Tibial nerve (tissue), 4 donors: ENCODE results near the gene RPA3. TPM values are rescaled to one million over a fixed set of nuclear protein-coding genes. Genes with fewer than 3 reads are reported as not detected.

Experiments used
- DNase-seq, 2 donors: peaks; one replicate each; pipeline ENCODE4 v3.0.0-alpha.2; 2019; ENCODE audit warnings: low spot score in 2 of 2
- H3K27ac ChIP-seq, 4 donors: fragments of 200-600 bp; sonication (generic) in 3 of 4; one replicate each; pipeline ENCODE4 v1.5.1; 2017 to 2019; ENCODE audit warnings: mild to moderate bottlenecking in 1 of 4
- H3K27me3 ChIP-seq, 2 donors: fragments of 200-600 bp; sonication (generic) in 1 of 2; one replicate each; pipeline versions ENCODE4 v1.5.1 to v1.6.0; 2017 to 2019
- H3K36me3 ChIP-seq, 3 donors: fragments of 200-600 bp; sonication (generic); one replicate each; pipeline ENCODE4 v1.5.1; 2018 to 2019
- H3K4me1 ChIP-seq, 4 donors: fragments of 200-600 bp; sonication (generic) in 3 of 4; one replicate each; pipeline ENCODE4 v1.5.1; 2017 to 2019
- H3K4me3 ChIP-seq, 4 donors: fragments of 200-600 bp; sonication (generic) in 3 of 4; one replicate each; pipeline ENCODE4 v1.5.1; 2017 to 2019; ENCODE audit warnings: mild to moderate bottlenecking in 1 of 4, moderate library complexity in 1 of 4
- H3K9me3 ChIP-seq, 4 donors: fragments of 200-600 bp; sonication (generic) in 3 of 4; one replicate each; pipeline ENCODE4 v1.5.1; 2017 to 2019
- CTCF ChIP-seq, 5 experiments: fragments of 200-600 bp in 3 of 5; fragments of 450-650 bp in 2 of 5; sonication (generic) in 3 of 5; IDR thresholded peaks; one replicate each; pipeline ENCODE4 v1.5.1; 2016 to 2019; ENCODE audit warnings: antibody characterized with exemption in 5 of 5, mild to moderate bottlenecking in 3 of 5, moderate library complexity in 2 of 5
- EP300 ChIP-seq, 2 donors: sonication (generic); formaldehyde crosslinking; IDR thresholded peaks; one replicate each; pipeline ENCODE4 v1.6.1; 2017; ENCODE audit warnings: antibody characterized with exemption in 2 of 2, mild to moderate bottlenecking in 1 of 2
- POLR2A ChIP-seq, 2 donors: fragments of 450-650 bp; IDR thresholded peaks; one replicate each; pipeline ENCODE4 v1.6.1; 2017; ENCODE audit warnings: antibody characterized with exemption in 2 of 2, mild to moderate bottlenecking in 2 of 2, moderate library complexity in 2 of 2
- WGBS, 2 donors: methylation state at CpG; one replicate each; pipeline ENCODE4 v1.1.5; 2018; 5-methylcytosine and 5-hydroxymethylcytosine counted together
- total RNA-seq, 4 donors: library from RNA; depleted of rRNA; stranded (reverse); fragments of >200 nt; gene quantifications; one replicate each; pipeline ENCODE4 v1.1.0, GENCODE V29; 2016

RPA3 gene
- total RNA-seq, 4 donors from 2014 or later: 14.4 to 21.9 (median 19.2) TPM

GRCh38 chr7:7641129-7641663 lies 77.2 kb downstream of the RPA3 start:
- Histone ChIP-seq H3K9me3 (no peaks in the 10 kb centered on the region), H3K27me3 (no peaks in the 10 kb centered on the region), H3K36me3 (peaks cover 0 to 21% (median 0%) of the 10 kb centered on the region in 3 donors), H3K4me3 (peak overlapping the region; percentile 73 to 96 (median 80)), H3K27ac (peak overlapping the region; percentile 59 to 94 (median 88)), H3K4me1 (peaks cover 0 to 24% (median 8%) of the 10 kb centered on the region in 4 donors)
- no peak for DNase-seq
- TF ChIP-seq CTCF (IDR thresholded peaks at IDR 0.05): no peak
- TF ChIP-seq POLR2A (IDR thresholded peaks at IDR 0.05): no peak
- TF ChIP-seq EP300 (IDR thresholded peaks at IDR 0.05): no peak
- WGBS, 2 donors: 4 to 6% methylated on average over 22 of the region's 22 CpGs

- Histone ChIP-seq H3K27me3 (no peaks in the 10 kb centered on the region), H3K4me1 (peaks cover 0 to 24% (median 8%) of the 10 kb centered on the region in 4 donors), H3K9me3 (no peaks in the 10 kb centered on the region), H3K4me3 (peak within 1 kb of the TSS; percentile 73 to 96 (median 80)), H3K36me3 (peaks cover 0 to 23% (median 0%) of the 10 kb centered on the region in 3 donors), H3K27ac (peak within 1 kb of the TSS; percentile 59 to 94 (median 90))
- WGBS, 2 donors: 0 to 1% methylated on average over 67 to 68 of the region's 68 CpGs
- TF ChIP-seq CTCF (IDR thresholded peaks at IDR 0.05): no peak
- TF ChIP-seq EP300 (IDR thresholded peaks at IDR 0.05): peak; percentile 86 to 91
- TF ChIP-seq POLR2A (IDR thresholded peaks at IDR 0.05): peak; percentile 13 to 73
- peak; percentile 95 to 97 for DNase-seq
Observed at GRCh38 chr7:7640221-7641128, 77.9 kb downstream of the RPA3 start, which contains the start of gene UMAD1. TSS of gene UMAD1 (plus strand) at chr7:7640752. CDS start at chr7:7673372, 32,620 bp downstream.

GRCh38 chr7:7639847-7640220 lies 78.6 kb downstream of the RPA3 start:
- Histone ChIP-seq H3K4me1 (peaks cover 0 to 24% (median 8%) of the 10 kb centered on the region in 4 donors), H3K27me3 (no peaks in the 10 kb centered on the region), H3K27ac (peak overlapping the region; percentile 34 to 94 (median 90)), H3K4me3 (peak overlapping the region; percentile 73 to 96 (median 80)), H3K36me3 (peaks cover 0 to 29% (median 0%) of the 10 kb centered on the region in 3 donors), H3K9me3 (no peaks in the 10 kb centered on the region)
- 0 to 1% methylated on average over 19 of the region's 19 CpGs for WGBS, 2 donors
- TF ChIP-seq POLR2A (IDR thresholded peaks at IDR 0.05) (no peak), CTCF (IDR thresholded peaks at IDR 0.05) (no peak), EP300 (IDR thresholded peaks at IDR 0.05) (no peak)
- peak in 1 of 2 donors; percentile 8 for DNase-seq

GRCh38 chr7:7639421-7639820 lies 79.0 kb downstream of the RPA3 start:
- peaks cover 0 to 33% (median 0%) of the 10 kb centered on the region in 3 donors for H3K36me3 ChIP-seq
- 20 to 22% methylated on average over 5 of the region's 5 CpGs for WGBS, 2 donors
- no peak for TF ChIP-seq POLR2A (IDR thresholded peaks at IDR 0.05)
- TF ChIP-seq EP300 (IDR thresholded peaks at IDR 0.05): no peak
- TF ChIP-seq CTCF (IDR thresholded peaks at IDR 0.05): no peak
- H3K27me3 ChIP-seq: no peaks in the 10 kb centered on the region
- H3K27ac ChIP-seq: peak overlapping the region in 3 of 4 donors; percentile 89 to 94 (median 90)
- no peak for DNase-seq
- H3K4me3 ChIP-seq: peak overlapping the region; percentile 73 to 96 (median 80)
- no peaks in the 10 kb centered on the region for H3K9me3 ChIP-seq
- peaks cover 0 to 24% (median 8%) of the 10 kb centered on the region in 4 donors for H3K4me1 ChIP-seq
